Upper lobe of left lung (tissue), 6 donors: Measurements from ENCODE around the gene PPL. TPM values are rescaled to one million over a fixed set of nuclear protein-coding genes. Genes with fewer than 3 reads are reported as not detected.
"Not testable (repeated sequence)": the region's sequence is repeated elsewhere in the genome, so short reads cannot be mapped to it uniquely, and the experiment has no call there.

Experiments used
- ATAC-seq, 2 donors: fragments of 200-7000 bp; cut with Tn5 transposase; one replicate each; pipeline ENCODE4 v1.9.1; 2022; ENCODE audit warnings: mild to moderate bottlenecking in 2 of 2, moderate library complexity in 2 of 2; ENCODE audit not compliant: low FRiP score in 2 of 2
- DNase-seq, 2 donors: peaks; one replicate each; pipeline ENCODE4 v3.0.0-alpha.2; 2019 to 2020
- H3K27ac ChIP-seq, 4 donors: fragments of 200-600 bp; sonication (generic); one replicate each; pipeline ENCODE4 v1.5.1; 2016 to 2019
- H3K27me3 ChIP-seq, 4 donors: fragments of 200-600 bp; sonication (generic); one replicate each; pipeline ENCODE4 v1.5.1; 2017 to 2019
- H3K36me3 ChIP-seq, 4 donors: fragments of 200-600 bp; sonication (generic); one replicate each; pipeline ENCODE4 v1.5.1; 2016 to 2019
- H3K4me1 ChIP-seq, 4 donors: fragments of 200-600 bp; sonication (generic); one replicate each; pipeline ENCODE4 v1.5.1; 2018 to 2019
- H3K4me3 ChIP-seq, 4 donors: fragments of 200-600 bp; sonication (generic); one replicate each; pipeline ENCODE4 v1.5.1; 2017 to 2019; ENCODE audit warnings: mild to moderate bottlenecking in 2 of 4, moderate library complexity in 1 of 4
- H3K9me3 ChIP-seq, 4 donors: fragments of 200-600 bp; sonication (generic); one replicate each; pipeline ENCODE4 v1.5.1; 2018 to 2019
- CTCF ChIP-seq, 6 experiments: fragments of 450-650 bp in 4 of 6; fragments of 200-600 bp in 2 of 6; sonication (generic) in 2 of 6; IDR thresholded peaks; one replicate each; pipeline ENCODE4 v1.5.1; 2016 to 2019; ENCODE audit warnings: antibody characterized with exemption in 6 of 6
- EP300 ChIP-seq, 4 donors: sonication (generic); formaldehyde crosslinking; IDR thresholded peaks; one replicate each; pipeline ENCODE4 v1.5.1; 2017; ENCODE audit warnings: antibody characterized with exemption in 4 of 4, control low read depth in 2 of 4
- POLR2A ChIP-seq, 4 donors: fragments of 450-650 bp; IDR thresholded peaks; one replicate each; pipeline ENCODE4 v1.5.1; 2016 to 2017; ENCODE audit warnings: antibody characterized with exemption in 4 of 4, mild to moderate bottlenecking in 2 of 4
- POLR2AphosphoS5 ChIP-seq, 2 donors: sonication (generic); formaldehyde crosslinking; IDR thresholded peaks; one replicate each; pipeline ENCODE4 v1.5.1; 2017; ENCODE audit warnings: antibody characterized with exemption in 2 of 2
- WGBS, 2 donors: methylation state at CpG; one replicate each; pipeline ENCODE4 v1.1.5; 2017 to 2018; 5-methylcytosine and 5-hydroxymethylcytosine counted together
- total RNA-seq, 6 donors: library from RNA; depleted of rRNA in 4 of 6; stranded (reverse); fragments of >200 nt in 4 of 6; gene quantifications; one replicate each; pipeline versions ENCODE4 v1.1.0 to v1.2.1, GENCODE V29; 2016 to 2021
- donor health status: DM: no; HTN: no; CAD: no; lungs with moderate emphysema.
- donor health status: DM: no; HTN: yes; CAD: no; lungs with severe emphysema.

PPL gene
- total RNA-seq, 6 donors from 2014 or later, result 72.7 to 156 (median 132) TPM

GRCh38 chr16:4900036-4900435 is 36.9 kb downstream of the PPL start:
- TF ChIP-seq CTCF (IDR thresholded peaks at IDR 0.05) (no peak), POLR2A (IDR thresholded peaks at IDR 0.05) (no peak), POLR2AphosphoS5 (IDR thresholded peaks at IDR 0.05) (no peak), EP300 (IDR thresholded peaks at IDR 0.05) (no peak)
- H3K27me3 ChIP-seq, result no peaks in the 10 kb centered on the region
- ATAC-seq, result no peak
- no peaks in the 10 kb centered on the region for H3K9me3 ChIP-seq
- WGBS, 2 donors, result 42 to 61% methylated on average over 8 of the region's 8 CpGs
- peaks cover 5 to 52% (median 23%) of the 10 kb centered on the region in 4 donors for H3K36me3 ChIP-seq
- H3K4me1 ChIP-seq, result peaks cover 0 to 7% (median 0%) of the 10 kb centered on the region in 4 donors
- H3K27ac ChIP-seq, result no peak overlapping the region
- H3K4me3 ChIP-seq, result no peak overlapping the region
- no peak for DNase-seq

- no peak overlapping the region for H3K4me3 ChIP-seq
- H3K27me3 ChIP-seq, result no peaks in the 10 kb centered on the region
- no peak overlapping the region for H3K27ac ChIP-seq
- H3K4me1 ChIP-seq, result peaks cover 0 to 6% (median 0%) of the 10 kb centered on the region in 4 donors
- DNase-seq, result no peak
- peaks cover 5 to 58% (median 28%) of the 10 kb centered on the region in 4 donors for H3K36me3 ChIP-seq
- no peak for ATAC-seq
- WGBS, 2 donors, result 77 to 84% methylated on average over 6 of the region's 6 CpGs
- no peaks in the 10 kb centered on the region for H3K9me3 ChIP-seq
- no peak for TF ChIP-seq POLR2AphosphoS5 (IDR thresholded peaks at IDR 0.05)
- no peak for TF ChIP-seq EP300 (IDR thresholded peaks at IDR 0.05)
Observed at GRCh38 chr16:4899474-4899846, 37.5 kb downstream of the PPL start.

- Histone ChIP-seq H3K27me3 (no peaks in the 10 kb centered on the region), H3K36me3 (peaks cover 5 to 63% (median 32%) of the 10 kb centered on the region in 4 donors), H3K9me3 (no peaks in the 10 kb centered on the region), H3K4me1 (peaks cover 0 to 4% (median 0%) of the 10 kb centered on the region in 4 donors), H3K27ac (no peak overlapping the region), H3K4me3 (no peak overlapping the region)
- no peak for TF ChIP-seq POLR2A (IDR thresholded peaks at IDR 0.05)
- no peak for TF ChIP-seq EP300 (IDR thresholded peaks at IDR 0.05)
- no peak for TF ChIP-seq POLR2AphosphoS5 (IDR thresholded peaks at IDR 0.05)
- no peak for TF ChIP-seq CTCF (IDR thresholded peaks at IDR 0.05)
- WGBS, 2 donors, result 91 to 95% methylated on average over 13 to 28 of the region's 28 CpGs
- DNase-seq (peak in 1 of 2 donors; percentile 65), ATAC-seq (no peak)
Observed at GRCh38 chr16:4898811-4899473, 38.0 kb downstream of the PPL start.

GRCh38 chr16:4897328-4897727 is 39.6 kb downstream of the PPL start:
- DNase-seq, result no peak
- Histone ChIP-seq H3K4me1 (peaks cover 0 to 4% (median 0%) of the 10 kb centered on the region in 4 donors), H3K27me3 (no peaks in the 10 kb centered on the region), H3K36me3 (peaks cover 5 to 77% (median 38%) of the 10 kb centered on the region in 4 donors), H3K4me3 (no peak overlapping the region), H3K27ac (no peak overlapping the region), H3K9me3 (no peaks in the 10 kb centered on the region)
- WGBS, 2 donors, result 87 to 96% methylated on average over 7 of the region's 7 CpGs
- ATAC-seq, result no peak
- TF ChIP-seq EP300 (IDR thresholded peaks at IDR 0.05), result no peak
- TF ChIP-seq POLR2A (IDR thresholded peaks at IDR 0.05), result no peak
- TF ChIP-seq CTCF (IDR thresholded peaks at IDR 0.05), result no peak
- TF ChIP-seq POLR2AphosphoS5 (IDR thresholded peaks at IDR 0.05), result no peak

- H3K36me3 ChIP-seq, result peaks cover 5 to 78% (median 41%) of the 10 kb centered on the region in 4 donors
- not testable (repeated sequence) for H3K27me3 ChIP-seq, H3K4me3 ChIP-seq, H3K27ac ChIP-seq, H3K4me1 ChIP-seq, H3K9me3 ChIP-seq, DNase-seq, ATAC-seq
- WGBS, 2 donors, result 83 to 91% methylated on average over 6 to 9 of the region's 9 CpGs
Observed at GRCh38 chr16:4896761-4897160, 40.2 kb downstream of the PPL start.

GRCh38 chr16:4895366-4895765 is 41.6 kb downstream of the PPL start:
- no peak overlapping the region for H3K4me3 ChIP-seq
- no peak for TF ChIP-seq CTCF (IDR thresholded peaks at IDR 0.05)
- no peak for TF ChIP-seq EP300 (IDR thresholded peaks at IDR 0.05)
- no peak for TF ChIP-seq POLR2AphosphoS5 (IDR thresholded peaks at IDR 0.05)
- TF ChIP-seq POLR2A (IDR thresholded peaks at IDR 0.05), result no peak
- DNase-seq (no peak), ATAC-seq (no peak)
- no peak overlapping the region for H3K27ac ChIP-seq
- no peaks in the 10 kb centered on the region for H3K27me3 ChIP-seq
- WGBS, 2 donors, result 89 to 90% methylated on average over 4 to 13 of the region's 13 CpGs
- H3K9me3 ChIP-seq, result no peaks in the 10 kb centered on the region
- H3K4me1 ChIP-seq, result peaks cover 0 to 4% (median 0%) of the 10 kb centered on the region in 4 donors
- peaks cover 8 to 79% (median 44%) of the 10 kb centered on the region in 4 donors for H3K36me3 ChIP-seq
